Measurements from ENCODE around the gene ATF1.

- TF ChIP-seq, protein P1, sequence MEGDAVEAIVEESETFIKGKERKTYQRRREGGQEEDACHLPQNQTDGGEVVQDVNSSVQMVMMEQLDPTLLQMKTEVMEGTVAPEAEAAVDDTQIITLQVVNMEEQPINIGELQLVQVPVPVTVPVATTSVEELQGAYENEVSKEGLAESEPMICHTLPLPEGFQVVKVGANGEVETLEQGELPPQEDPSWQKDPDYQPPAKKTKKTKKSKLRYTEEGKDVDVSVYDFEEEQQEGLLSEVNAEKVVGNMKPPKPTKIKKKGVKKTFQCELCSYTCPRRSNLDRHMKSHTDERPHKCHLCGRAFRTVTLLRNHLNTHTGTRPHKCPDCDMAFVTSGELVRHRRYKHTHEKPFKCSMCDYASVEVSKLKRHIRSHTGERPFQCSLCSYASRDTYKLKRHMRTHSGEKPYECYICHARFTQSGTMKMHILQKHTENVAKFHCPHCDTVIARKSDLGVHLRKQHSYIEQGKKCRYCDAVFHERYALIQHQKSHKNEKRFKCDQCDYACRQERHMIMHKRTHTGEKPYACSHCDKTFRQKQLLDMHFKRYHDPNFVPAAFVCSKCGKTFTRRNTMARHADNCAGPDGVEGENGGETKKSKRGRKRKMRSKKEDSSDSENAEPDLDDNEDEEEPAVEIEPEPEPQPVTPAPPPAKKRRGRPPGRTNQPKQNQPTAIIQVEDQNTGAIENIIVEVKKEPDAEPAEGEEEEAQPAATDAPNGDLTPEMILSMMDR (IDR thresholded peaks at IDR 0.05; ENCODE audit: low read depth, low read length, poor library complexity, severe bottlenecking) = no peak
- TF ChIP-seq EZH2phosphoT487 (IDR thresholded peaks at IDR 0.05; ENCODE audit: borderline replicate concordance, low read length) = no peak
These were observed 36.4 kb upstream of the ATF1 start for GRCh38 chr12:50727466-50727865.

All from DOHH2 (cell line).